ENCODE data around the gene WIZ.
"Not testable (repeated sequence)": the region's sequence is repeated elsewhere in the genome, so short reads cannot be mapped to it uniquely, and the experiment has no call there.

The WIZ gene

GRCh38 chr19:15428956-15429824 lies 20.6 kb downstream of the WIZ start:
- FAIRE-seq: no peak

DNA sequence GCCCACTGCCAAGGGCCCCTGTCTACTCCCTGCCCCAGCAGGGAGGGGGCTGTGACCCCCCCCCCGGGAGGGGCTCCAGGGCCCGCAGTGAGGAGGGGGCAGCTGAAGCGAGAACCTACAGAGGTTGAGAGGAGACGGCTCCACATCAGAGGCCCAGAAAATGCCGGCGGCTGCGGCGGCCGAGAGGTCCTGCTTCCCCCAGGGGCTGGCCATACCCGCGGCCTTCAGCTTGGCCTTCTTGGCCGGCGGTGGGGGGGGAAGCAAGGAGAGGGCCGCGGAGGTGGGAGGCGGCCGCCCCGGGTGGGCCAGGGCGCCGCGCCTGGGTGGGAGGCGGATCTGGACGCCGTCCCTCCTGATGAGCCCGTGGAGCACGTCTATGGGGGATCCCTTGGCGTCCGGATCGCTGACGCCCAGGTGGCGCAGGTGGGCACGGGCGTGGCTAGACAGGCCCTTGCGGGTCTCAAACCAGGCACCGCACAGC lies 21.7 kb downstream of the WIZ start:
- FAIRE-seq: no peak

- FAIRE-seq: no peak
These were observed 22.4 kb downstream of the WIZ start for GRCh38 chr19:15427350-15427700.

DNA sequence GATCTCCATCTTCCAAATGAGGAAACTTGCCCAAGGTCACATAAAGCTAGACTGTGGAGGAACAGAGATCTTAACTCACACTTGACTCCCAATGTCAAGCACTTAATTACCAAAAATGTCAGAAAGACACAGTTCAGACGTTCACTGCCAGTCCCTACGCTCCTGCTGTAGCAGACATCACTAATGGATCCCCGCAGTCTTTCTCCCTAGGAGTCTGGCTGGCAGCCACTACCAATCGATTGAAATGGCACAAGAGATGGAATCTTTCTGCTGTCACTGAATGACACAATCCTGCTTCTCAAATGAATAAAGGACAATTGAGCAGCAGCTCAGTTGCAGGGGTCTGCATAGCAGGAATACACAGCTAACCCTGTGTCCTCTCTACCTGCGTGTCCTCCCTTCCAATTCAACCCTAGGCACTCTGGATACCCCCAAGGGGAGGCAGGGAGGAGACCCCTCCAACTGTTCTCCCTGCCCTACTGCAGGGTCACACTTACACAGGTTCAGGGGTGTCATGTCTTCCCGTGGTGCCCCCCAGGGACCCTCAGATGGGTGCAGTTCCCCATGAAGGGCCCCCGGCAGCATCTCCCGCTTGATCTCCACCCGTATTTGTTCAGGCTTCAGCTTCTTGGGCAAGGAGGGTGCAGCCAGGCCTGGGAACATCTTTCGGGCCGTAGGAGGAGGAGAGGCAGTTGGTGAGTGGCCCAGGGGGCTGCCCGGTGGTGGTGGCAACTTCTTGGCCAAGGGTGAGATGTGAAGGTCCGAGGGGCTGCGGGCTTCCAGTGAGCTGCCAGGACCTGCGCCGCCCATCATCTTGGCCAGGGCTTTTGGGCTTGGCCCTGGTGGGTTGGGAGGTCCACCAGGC lies 23.0 kb downstream of the WIZ start:
- no peak for FAIRE-seq

DNA sequence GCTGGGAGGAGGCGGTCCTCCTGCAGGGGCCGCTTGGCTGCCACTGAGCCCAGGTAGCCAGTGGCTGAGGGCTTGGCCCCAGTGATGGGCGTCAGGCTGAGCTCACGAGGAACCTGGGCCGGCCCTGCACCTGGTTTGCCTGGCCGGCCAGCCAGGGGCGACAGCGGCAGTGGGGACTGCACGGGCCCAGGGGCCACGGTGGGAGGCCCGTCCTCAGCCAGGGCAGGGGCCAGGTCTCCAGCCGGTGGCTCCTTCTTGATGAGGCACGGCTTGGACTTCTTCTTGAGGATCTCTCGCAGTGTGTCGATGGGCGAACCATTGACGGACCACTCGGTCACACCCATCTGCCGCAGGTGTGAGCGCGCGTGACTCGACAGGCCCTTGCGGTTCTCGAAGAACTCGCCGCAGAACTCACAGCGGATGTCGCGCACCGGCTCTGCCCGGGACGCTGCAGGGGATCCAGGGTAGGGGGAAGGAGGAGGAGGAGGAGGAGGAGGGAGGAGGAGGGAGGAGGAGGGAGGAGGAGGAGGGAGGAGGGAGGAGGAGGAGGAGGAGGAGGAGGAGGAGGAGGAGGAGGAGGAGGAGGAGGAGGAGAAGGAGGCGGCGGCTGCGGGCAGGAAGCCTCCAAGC lies 24.3 kb downstream of the WIZ start:
- no peak for FAIRE-seq

- no peak for FAIRE-seq
These were observed 25.0 kb downstream of the WIZ start for GRCh38 chr19:15424692-15425272.

GRCh38 chr19:15424121-15424520 lies 25.6 kb downstream of the WIZ start:
- FAIRE-seq: no peak

- no peak for FAIRE-seq
These were observed 26.6 kb downstream of the WIZ start for GRCh38 chr19:15423130-15423529.

DNA sequence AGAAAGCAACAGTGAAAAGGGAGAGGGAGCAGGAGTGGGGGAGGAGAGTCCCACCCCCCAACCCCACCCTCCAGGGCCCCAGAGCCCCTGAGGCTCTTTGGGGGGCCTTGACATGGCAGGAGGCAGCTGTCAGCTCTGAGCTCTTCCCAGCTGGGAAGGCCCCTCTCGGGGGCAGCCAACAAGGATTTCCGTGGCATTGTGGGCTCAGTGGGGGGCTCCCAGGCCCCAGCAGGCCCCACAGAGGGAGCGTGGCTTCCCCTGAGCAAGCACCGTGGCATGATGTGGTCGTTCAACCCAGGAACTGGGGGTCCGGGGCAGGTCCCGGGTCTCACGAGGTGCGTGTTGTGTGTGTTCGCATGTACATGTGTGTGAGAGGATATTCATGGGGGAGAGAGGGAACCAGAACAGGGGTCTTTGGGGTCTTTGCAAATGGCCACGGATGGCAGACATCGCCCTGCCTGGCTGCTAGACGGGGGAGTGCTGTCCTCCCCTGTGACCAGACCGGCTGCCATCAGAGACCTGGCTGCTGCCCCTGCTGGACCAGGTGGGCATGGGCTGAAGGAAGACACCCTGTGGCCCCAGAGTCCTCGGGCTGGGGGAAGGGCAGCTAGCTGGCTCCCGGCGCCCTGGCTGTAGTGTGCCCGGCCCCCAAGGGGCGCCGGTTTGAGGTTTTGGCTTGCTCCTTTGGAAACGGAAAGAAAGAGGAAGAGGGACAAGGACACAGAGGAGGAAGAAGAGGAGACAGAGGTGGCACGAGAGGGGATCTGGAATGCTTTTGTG lies 27.3 kb downstream of the WIZ start:
- no peak for FAIRE-seq

DNA sequence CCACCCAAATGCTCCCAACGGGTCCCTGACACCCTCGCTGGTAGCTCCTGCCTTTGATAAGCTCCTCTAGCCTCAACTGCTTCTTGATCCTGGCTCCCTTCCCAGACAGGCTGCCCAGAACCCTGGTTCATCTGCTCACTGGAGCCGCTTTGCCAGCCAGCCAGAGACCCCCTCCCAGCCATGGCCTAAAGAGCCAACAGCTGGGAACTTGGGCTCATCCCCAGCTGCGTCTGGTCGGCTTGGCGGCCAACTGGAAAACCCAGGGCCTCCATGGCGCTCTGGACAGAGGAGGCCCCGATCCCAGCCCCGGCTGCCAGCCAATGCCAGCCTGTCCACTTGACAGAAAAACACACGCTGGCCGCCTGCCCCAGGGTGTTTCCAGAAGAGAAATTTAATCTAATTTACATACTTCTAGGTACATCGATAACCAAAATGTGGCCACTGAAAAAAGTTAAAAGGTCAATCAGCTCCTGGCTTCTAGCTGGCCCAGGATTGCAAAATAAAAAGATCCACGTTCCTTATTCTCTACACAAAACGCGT lies 28.0 kb downstream of the WIZ start:
- FAIRE-seq: no peak

DNA sequence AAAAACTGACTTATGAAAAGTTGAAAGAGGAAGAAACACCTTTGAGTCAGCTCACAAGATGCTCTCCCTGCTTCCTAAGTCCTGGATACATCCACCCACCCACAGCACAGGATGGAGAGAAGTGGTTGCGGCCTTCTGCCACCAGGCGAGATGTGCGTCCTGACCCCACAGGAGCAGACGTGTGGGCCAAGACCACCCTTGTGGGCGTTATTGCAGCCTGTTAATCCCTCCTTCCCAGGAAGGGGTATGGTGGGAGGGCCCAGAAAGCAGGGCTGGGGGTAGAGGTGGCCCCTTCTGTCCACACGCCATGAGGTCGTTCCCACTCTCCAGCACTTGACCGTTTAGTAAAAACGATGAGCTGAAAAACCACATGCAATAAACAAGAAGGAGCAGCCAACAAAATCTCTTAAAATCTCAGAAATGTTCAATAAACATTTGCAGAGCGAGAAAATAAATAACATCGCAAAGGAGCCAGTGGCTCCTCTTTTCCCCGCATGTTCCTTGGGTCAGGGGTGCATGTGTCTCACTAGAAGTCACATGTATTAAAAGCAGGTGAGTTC lies 28.5 kb downstream of the WIZ start:
- no peak for FAIRE-seq

- FAIRE-seq: no peak
These were observed 30.2 kb downstream of the WIZ start for GRCh38 chr19:15419413-15420025.

GRCh38 chr19:15418579-15419412 lies 31.0 kb downstream of the WIZ start, which contains the start of gene AKAP8L:
TSS of gene AKAP8L (minus strand) at chr19:15418988. CDS start at chr19:15418923, 65 bp downstream.
- FAIRE-seq: peak; percentile 99

DNA sequence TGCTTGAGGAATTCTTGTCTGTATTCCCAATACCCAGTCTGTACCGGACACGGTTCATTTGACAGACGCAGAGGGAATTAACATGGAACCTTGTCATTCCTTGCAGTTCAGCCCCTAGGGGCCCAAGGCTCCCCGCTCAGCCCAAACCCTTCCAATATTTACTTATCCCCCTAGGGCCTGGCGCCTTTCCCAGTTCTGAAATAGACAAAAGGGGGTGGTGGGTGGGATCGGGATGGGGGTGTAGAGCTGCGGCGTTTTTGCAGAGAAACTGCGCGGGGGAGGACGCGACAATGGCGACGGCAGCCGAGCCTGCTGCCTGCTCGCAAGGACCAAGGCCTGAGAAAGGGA lies 31.6 kb downstream of the WIZ start:
- FAIRE-seq: no peak

- no peak for FAIRE-seq
These were observed 32.1 kb downstream of the WIZ start for GRCh38 chr19:15417699-15418098.

DNA sequence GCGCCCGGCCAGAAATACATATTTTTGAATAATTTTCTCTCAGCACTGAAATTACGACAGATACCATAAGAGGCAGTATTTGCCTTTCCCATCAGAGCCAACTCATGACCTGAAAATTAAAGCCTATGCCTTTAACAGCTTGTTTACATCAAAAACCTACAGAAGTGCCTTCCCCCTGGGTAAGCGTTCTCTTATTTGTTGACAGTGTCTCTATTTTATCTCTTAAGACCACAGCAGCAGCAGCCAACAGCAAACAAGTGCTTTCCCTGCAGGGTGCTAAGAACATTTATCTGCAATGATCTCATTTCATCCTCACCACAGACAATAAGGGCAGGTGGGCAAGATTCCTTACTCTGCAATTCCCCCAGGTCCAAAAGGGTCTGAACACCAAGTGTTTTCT lies 36.9 kb downstream of the WIZ start:
- no peak for FAIRE-seq

DNA sequence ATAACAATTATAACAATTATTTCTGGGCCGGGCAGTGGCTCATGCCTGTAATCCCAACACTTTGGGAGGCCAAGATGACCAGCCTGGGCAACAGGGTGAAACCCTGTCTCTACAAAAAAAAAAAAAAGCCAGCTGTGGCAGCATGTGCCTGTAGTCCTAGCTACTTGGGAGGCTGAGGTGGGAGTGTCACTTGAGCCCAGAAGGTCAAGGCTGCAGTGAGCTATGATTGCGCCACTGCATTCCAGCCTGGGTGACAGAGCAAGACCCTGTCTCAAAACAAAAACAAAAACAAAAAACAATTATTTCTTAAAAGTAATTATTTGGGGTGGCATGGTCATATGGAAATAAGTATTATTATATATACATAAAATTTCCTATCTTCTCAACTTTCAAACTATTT lies 38.4 kb downstream of the WIZ start:
- FAIRE-seq: not testable (repeated sequence)

GRCh38 chr19:15404780-15405211 lies 45.0 kb downstream of the WIZ start:
- FAIRE-seq: no peak

DNA sequence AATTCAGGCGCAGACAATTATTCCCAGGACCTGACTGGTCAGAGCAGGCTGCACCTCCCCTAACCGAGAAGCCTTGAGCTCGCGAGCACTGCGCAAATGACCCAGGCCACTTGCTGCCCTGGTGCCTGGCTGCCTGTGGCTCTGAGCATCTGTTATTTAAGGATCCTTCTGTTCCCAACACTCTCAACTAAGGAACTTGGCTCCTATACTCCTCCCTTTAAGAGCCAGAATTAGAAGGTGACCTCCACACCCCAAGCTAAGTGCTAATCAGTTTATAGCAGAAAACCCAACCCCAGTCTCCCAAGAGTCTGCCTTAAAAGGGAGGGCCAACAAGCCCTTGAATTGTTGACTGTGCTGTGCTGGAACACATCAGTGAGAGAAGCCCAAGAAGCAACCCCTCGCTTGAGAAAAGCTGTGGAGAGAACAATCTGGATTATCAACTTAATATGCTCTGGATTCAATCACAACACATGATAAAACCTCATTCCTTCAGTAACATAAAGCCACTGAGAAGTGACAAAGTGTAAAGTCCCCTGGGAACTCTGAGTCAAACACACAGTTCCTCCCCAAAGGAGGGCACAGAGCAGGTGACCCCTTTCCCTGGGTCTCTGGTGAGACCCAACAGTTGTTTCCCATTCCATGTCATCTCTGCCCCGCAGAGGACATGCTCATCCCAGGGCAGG lies 45.5 kb downstream of the WIZ start:
- FAIRE-seq: no peak

GRCh38 chr19:15403151-15403531 lies 46.6 kb downstream of the WIZ start:
- FAIRE-seq: no peak

Measured in G401.6 (cell line).